Right atrium auricular region (tissue), 2 donors: ENCODE results near the gene SLC43A1. TPM values are rescaled to one million over a fixed set of nuclear protein-coding genes. Genes with fewer than 3 reads are reported as not detected.

Experiments used
- DNase-seq: peaks from one replicate; pipeline ENCODE4 v3.0.0-alpha.2; 2019; ENCODE audit warnings: low spot score
- H3K27ac ChIP-seq, 2 donors: fragments of 200-600 bp; sonication (generic); 1 replicate in 1 of 2; 2 replicates in 1 of 2; pipeline ENCODE4 v1.5.1; 2016 to 2019
- H3K27me3 ChIP-seq, 2 donors: fragments of 200-600 bp; sonication (generic); one replicate each; pipeline versions ENCODE4 v1.5.1 to v1.6.0; 2017 to 2019
- H3K36me3 ChIP-seq: fragments of 200-600 bp; sonication (generic); one replicate; pipeline ENCODE4 v1.5.1; 2016
- H3K4me1 ChIP-seq, 2 donors: fragments of 200-600 bp; sonication (generic); one replicate each; pipeline versions ENCODE4 v1.5.1 to v1.6.0; 2017 to 2019
- H3K4me3 ChIP-seq, 2 donors: fragments of 200-600 bp; sonication (generic); 1 replicate in 1 of 2; 2 replicates in 1 of 2; pipeline ENCODE4 v1.5.1; 2017 to 2019; ENCODE audit warnings: mild to moderate bottlenecking in 1 of 2, moderate library complexity in 1 of 2
- H3K9me3 ChIP-seq, 2 donors: fragments of 200-600 bp; sonication (generic); one replicate each; pipeline ENCODE4 v1.5.1; 2019
- total RNA-seq, 2 donors: library from RNA; depleted of rRNA; stranded (reverse); fragments of >200 nt; gene quantifications; one replicate each; pipeline ENCODE4 v1.1.0, GENCODE V29; 2016
- TF ChIP-seq, protein P1 (sequence below), 2 donors: fragments of 200-600 bp; sonication (generic); IDR thresholded peaks; one replicate each; pipeline ENCODE4 v1.5.1; 2019; ENCODE audit warnings: antibody characterized with exemption in 2 of 2

SLC43A1 gene
- total RNA-seq, 2 donors from 2014 or later: 5.0 to 10.4 TPM

DNA sequence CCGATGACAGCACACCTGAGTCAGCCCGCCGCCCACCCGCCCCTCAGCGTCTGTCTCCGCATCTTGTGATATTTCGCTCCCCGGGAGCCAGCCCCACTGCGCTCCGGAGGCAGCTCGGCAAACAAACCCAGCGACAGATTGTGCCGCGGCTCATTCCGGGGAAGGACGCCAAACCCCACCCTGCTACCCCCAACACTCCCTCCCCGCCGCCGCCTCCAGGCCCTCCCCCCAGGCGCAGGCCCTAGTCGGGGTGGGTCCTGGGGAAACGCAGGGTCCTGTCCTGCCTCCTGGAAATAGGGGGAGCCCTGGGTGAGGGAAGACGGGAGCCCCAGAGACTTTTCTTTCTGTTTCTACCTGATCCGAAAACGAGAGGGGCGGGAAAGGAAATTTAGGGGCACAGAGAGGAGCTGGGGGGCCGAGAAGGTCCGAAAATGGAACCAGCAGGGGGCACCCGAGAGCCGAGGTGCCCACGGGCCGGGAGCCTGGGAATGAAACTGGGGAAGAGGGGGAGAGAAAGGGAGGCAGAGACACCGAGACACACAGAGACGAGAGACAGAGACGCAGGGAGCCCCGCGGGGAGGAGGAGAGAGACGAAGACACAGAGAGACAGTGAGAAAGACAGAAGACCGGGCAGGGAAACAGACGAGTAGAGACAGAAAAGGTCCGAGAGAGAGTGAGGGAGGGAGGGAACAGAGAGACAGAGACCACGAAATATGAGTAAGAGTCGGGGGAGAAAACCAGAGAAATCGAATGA is 56.9 kb downstream of the SLC43A1 start:
- Histone ChIP-seq H3K4me1 (peaks cover 0 to 41% of the 10 kb centered on the region in 2 donors), H3K27ac (peak overlapping the region in 1 of 2 donors; percentile 17), H3K36me3 (no peaks in the 10 kb centered on the region), H3K9me3 (no peaks in the 10 kb centered on the region), H3K27me3 (peaks cover 12% of the 10 kb centered on the region in 2 donors), H3K4me3 (peak overlapping the region; percentile 34 to 46)
- DNase-seq: no peak
- TF ChIP-seq, protein P1, sequence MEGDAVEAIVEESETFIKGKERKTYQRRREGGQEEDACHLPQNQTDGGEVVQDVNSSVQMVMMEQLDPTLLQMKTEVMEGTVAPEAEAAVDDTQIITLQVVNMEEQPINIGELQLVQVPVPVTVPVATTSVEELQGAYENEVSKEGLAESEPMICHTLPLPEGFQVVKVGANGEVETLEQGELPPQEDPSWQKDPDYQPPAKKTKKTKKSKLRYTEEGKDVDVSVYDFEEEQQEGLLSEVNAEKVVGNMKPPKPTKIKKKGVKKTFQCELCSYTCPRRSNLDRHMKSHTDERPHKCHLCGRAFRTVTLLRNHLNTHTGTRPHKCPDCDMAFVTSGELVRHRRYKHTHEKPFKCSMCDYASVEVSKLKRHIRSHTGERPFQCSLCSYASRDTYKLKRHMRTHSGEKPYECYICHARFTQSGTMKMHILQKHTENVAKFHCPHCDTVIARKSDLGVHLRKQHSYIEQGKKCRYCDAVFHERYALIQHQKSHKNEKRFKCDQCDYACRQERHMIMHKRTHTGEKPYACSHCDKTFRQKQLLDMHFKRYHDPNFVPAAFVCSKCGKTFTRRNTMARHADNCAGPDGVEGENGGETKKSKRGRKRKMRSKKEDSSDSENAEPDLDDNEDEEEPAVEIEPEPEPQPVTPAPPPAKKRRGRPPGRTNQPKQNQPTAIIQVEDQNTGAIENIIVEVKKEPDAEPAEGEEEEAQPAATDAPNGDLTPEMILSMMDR (IDR thresholded peaks at IDR 0.05): peak; percentile 86

DNA sequence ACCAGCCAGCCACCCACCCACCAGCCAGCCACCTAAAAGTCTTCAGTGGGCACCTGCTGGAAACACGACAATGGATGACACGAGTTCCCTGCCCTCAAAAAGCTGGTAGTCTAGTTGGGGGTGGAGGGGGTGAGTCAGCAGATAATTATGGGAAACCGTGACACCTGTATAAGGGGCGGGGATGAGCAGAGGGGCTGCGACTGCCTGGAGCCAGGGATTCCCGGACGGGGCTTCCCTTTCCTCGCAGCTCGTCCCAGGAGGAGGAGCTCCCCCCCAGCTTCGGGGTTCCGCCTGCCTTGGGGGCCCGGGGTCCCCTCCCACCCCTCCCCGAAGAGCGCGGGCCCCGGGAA is 57.5 kb downstream of the SLC43A1 start:
- no peak for DNase-seq
- Histone ChIP-seq H3K4me3 (peak overlapping the region; percentile 34 to 46), H3K4me1 (peaks cover 0 to 41% of the 10 kb centered on the region in 2 donors), H3K27ac (peak overlapping the region in 1 of 2 donors; percentile 17), H3K36me3 (no peaks in the 10 kb centered on the region), H3K9me3 (no peaks in the 10 kb centered on the region), H3K27me3 (peaks cover 12% of the 10 kb centered on the region in 2 donors)
- TF ChIP-seq, protein P1 (IDR thresholded peaks at IDR 0.05): no peak

DNA sequence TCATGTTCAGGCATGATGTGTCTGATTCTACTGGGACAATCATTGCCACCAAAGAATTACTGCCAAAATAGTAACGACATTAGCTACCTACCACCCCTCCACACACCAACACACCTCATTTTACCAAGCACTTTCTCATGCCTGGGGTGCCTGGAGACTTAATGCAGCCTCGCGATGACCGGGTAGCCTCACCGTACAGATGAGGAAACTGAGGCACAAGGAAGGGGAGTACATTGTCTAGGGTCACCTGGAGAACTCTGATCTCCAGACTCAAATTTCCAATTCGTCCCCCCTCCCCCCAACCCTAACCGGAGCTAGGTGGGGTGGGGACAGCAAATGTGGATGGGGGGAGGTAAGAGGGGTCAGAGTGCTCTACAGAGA is 57.9 kb downstream of the SLC43A1 start:
- no peak for DNase-seq
- Histone ChIP-seq H3K4me1 (peaks cover 0 to 41% of the 10 kb centered on the region in 2 donors), H3K36me3 (no peaks in the 10 kb centered on the region), H3K4me3 (no peak overlapping the region), H3K27ac (no peak overlapping the region), H3K27me3 (peaks cover 12% of the 10 kb centered on the region in 2 donors), H3K9me3 (no peaks in the 10 kb centered on the region)
- TF ChIP-seq, protein P1 (IDR thresholded peaks at IDR 0.05): peak in 1 of 2 donors; percentile 26

DNA sequence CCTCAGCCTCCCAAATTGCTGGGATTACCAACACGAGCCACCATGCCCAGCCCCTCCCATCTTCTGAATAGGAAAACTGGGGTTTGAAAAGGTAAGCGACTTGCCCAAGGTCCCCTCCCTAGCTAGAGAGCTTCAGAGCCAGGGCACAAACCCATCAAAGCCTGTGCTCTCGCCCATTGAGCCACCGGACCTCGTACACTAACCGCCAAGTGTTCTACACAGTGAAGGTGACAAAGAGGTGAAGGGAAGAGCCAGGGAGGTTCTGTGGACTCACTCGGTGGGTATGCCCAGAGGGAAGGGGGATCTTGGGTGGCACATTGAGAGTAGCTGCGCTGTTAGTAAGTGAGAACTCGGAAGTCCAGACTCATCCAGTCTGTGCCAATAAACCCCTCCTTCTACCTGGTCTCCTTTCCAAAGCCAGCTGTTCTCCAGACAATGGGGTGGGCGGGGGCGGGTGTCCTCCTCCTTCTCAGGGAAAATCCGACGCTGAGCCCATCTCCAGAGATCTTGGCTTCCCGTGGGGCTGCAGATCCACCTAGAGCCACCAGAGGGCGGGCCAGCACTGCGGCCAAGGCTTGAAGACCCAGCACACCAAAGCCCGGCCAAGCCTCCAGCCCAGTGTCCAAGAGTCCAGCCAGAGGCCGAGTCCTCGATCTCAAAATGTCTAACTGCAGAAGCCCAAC is 58.4 kb downstream of the SLC43A1 start:
- Histone ChIP-seq H3K9me3 (no peaks in the 10 kb centered on the region), H3K27me3 (peaks cover 12% of the 10 kb centered on the region in 2 donors)

DNA sequence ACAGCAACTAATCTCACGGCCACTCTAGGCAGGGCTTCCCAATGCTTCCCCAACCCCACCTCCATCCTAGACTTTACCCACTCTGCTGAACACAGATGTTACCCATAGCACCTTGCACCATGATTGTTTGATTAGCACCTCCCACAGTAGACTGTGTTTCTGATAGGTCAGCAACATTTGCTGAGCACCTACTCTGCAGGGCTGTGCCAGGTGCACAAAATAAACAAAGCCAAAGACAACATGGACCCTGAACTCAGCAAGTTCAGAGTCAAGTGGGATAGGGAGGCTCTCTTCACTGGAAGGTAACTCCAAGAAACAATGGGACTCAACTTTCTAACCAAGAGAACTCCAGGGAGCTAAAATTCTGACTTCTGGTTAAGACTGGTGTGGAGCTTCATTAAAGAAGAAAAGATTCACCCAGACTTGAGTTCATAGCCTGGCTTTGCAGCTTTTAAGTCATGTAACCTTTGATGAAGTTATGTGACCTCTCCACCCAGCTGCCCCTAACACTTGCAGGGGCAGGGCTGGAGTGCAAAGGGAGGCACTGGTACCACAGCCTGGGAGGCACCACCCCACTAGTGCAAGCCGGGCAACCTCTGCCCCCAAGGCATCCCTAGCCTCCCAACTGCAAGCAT is 61.8 kb downstream of the SLC43A1 start:
- H3K9me3 ChIP-seq: no peaks in the 10 kb centered on the region
- H3K27ac ChIP-seq: no peak overlapping the region
- H3K4me3 ChIP-seq: no peak overlapping the region
- H3K36me3 ChIP-seq: no peaks in the 10 kb centered on the region
- H3K27me3 ChIP-seq: peaks cover 0 to 2% of the 10 kb centered on the region in 2 donors
- H3K4me1 ChIP-seq: peaks cover 0 to 18% of the 10 kb centered on the region in 2 donors
- no peak for DNase-seq
- TF ChIP-seq, protein P1 (IDR thresholded peaks at IDR 0.05): no peak

More for the DNA sequence above, 58.4 kb downstream of the SLC43A1 start:
- no peak overlapping the region for H3K4me3 ChIP-seq
- no peak overlapping the region for H3K27ac ChIP-seq
- H3K4me1 ChIP-seq: peaks cover 0 to 41% of the 10 kb centered on the region in 2 donors
- TF ChIP-seq, protein P1 (IDR thresholded peaks at IDR 0.05): peak; percentile 99 to 100
- DNase-seq: peak; percentile 94
- no peaks in the 10 kb centered on the region for H3K36me3 ChIP-seq
